ENCODE results near the gene QSOX1.

QSOX1 gene

GRCh38 chr1:180236698-180237509 is 82.2 kb downstream of the QSOX1 start:
- DNase-seq = no peak

DNA sequence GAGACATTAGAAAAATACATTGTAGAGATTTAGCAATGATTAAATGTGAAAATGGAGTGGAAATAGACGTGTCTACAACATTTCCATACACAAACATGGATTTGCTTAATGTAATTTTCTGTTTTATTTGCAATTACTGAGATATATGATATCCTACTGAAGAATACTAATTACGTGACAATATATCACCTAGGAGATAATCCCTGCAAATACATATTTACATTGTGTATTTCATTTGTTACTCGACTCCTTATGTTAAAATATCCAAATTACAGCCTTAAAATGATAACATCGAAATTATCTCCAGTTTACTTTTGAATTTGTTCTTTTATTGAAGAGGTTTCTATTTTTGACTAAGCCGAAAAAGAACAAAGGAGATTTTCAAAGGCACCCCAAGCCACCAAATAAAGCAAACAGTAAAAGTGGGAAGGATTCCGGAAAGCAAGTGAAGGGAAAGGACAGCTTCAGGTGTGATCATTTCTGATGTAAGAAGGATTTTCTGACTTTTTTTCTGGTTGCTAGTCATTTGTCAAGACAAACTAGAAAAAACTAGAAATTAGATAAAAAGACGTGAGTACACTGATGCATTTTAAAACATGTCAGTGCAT is 83.3 kb downstream of the QSOX1 start:
- no peak for DNase-seq

DNA sequence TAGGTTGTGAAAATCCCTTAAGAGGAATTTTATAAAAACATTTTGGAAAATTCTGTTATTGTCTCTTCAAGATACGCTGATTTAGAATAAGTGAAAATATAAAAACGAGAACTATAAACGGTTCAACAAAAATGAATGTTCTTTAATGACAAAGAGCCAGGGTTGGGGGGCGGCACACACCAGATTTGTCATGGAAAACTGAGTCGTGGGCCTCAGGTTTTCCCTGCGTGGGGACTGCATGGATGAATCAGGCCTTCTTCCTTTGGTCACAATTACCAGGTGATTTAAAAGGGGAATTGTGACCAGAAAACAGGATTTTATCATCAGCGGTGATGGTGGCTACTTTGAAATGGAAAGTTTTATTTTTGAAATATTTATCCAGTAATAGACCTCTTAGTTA is 84.0 kb downstream of the QSOX1 start:
- DNase-seq = no peak

DNA sequence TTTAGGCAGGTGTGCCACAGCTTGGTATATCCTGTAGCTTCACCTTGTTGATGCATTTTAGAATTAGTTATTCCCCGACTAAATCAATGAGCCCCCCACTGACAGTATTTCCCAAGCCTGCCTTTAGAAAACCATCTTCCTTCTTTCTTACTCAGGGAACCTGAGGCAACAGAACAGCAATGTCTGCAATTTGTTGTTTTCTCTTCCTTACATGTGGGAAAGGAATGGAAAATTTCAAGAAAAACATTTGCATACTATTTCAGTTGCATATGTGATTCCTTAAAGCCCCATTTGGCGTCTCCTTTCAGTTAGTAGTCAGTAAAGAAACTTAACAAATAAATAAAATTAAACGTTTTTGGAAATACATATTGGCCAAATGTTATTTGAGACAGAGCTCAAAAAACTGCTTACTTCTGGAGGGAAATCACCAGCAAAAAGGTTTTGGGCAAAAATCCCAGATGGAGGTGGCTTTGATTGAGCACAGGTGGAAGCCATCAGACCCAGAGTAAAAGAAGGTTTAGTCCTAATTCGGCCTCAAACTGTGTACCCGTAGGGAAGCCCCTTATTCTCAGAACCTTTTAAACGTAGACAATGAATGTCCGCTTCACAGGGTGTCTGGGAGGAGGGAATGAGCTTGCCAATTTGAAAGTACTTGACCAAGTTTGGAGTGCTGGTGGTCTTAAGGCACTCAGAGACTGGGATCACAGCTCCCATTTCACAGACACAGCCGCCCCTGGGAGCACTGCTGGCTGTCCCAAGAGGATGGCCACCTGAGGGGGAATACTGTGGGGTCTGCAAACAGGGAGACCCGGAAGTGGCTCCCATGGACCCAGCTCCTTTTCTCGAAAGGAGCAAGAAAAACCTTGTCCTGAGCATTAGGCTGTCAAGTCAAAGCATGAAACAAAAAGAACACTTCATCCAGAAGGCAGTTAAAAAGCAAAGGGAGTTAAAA is 84.8 kb downstream of the QSOX1 start:
- no peak for DNase-seq

- no peak for DNase-seq
Observed at GRCh38 chr1:180241716-180242544, 87.3 kb downstream of the QSOX1 start.

DNA sequence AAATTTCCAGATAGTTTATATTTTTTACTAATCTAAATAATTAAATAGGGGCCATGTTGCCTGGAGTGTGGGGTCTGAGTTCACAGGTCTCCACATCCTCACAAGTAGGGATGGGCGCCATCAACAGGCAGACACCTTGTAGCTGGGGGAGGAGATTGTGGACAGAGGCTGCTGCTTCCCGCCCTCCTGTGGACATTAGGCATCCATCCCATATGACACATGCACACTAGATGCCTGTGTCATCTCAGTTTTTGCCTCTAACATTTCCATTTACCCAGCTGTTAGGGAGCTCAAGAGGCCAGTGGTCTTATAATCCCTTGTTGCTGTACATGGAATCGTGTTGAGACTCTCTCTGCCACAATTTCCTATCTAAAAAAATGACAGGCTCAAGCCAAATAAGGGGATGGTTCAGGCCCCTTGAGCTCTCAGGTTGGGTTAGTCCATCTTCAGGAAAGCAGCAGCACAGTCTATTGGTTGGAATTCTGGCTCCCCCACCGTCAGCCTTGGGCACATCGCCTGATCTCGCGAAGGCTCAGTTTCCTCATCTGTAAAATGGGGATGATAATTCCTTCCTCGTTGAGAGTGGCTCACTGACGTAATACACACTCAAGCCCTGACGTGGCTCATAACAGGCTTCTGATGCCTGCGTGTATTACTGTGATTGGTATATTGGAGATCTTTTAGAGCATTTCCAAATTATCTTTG is 89.0 kb downstream of the QSOX1 start:
- DNase-seq = no peak

DNA sequence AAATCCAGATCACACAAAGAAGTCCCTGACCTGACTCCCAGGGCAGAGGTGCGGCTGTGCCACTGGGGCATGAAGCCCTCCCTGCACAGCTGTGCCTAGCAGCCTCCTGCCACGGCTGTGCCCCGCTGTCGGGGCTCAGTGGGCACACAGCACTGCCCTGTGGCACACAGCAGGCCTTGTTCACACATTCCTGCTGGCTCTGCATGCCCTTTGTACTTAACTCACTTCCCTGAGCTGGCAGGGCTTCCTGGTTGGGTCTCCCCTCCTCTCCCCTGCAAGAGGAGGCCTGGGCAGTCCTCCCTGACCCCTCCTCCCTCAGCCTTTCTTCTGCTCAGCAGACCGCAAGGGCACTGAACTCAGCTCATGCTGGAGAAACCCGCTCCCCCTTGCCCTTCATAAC is 90.2 kb downstream of the QSOX1 start:
- no peak for DNase-seq

- no peak for DNase-seq
Observed at GRCh38 chr1:180246579-180246978, 91.9 kb downstream of the QSOX1 start.

DNA sequence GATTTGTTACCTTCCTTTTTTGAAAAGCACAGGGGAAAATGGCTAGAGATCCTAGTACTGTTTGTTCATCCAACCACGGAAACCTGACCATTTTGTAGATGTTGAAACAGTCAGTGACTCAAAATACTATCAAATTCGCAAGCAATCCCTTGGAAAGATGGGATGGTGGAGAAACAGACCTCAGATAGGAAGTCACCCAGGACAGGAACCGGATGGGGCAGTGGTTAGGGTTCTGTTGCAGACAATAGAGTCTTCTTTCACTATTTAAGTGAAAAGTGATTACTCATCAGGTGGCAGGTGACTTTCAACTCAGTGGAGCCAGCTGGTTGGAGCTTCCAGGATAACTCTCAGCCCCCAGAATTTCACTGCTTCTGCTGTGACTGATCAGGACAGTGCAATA is 92.4 kb downstream of the QSOX1 start:
- DNase-seq = no peak

- no peak for DNase-seq
Observed at GRCh38 chr1:180247580-180247979, 92.9 kb downstream of the QSOX1 start.

DNA sequence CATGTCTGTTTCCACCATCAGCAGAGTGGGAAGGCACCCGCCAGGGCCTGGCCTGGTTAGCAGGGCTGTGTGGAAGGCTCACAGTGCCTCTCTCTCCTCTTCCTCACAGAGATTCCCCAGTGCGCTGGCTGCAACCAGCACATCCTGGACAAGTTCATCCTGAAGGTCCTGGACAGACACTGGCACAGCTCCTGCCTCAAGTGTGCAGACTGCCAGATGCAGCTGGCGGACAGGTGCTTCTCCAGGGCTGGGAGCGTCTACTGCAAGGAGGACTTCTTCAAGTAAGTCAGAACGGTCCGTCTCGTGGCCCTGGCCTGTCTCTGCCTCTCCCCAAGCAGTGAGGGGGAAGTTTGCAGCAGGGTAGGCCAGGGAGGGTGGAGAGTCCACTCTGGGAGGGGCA is 93.5 kb downstream of the QSOX1 start:
- no peak for DNase-seq

DNA sequence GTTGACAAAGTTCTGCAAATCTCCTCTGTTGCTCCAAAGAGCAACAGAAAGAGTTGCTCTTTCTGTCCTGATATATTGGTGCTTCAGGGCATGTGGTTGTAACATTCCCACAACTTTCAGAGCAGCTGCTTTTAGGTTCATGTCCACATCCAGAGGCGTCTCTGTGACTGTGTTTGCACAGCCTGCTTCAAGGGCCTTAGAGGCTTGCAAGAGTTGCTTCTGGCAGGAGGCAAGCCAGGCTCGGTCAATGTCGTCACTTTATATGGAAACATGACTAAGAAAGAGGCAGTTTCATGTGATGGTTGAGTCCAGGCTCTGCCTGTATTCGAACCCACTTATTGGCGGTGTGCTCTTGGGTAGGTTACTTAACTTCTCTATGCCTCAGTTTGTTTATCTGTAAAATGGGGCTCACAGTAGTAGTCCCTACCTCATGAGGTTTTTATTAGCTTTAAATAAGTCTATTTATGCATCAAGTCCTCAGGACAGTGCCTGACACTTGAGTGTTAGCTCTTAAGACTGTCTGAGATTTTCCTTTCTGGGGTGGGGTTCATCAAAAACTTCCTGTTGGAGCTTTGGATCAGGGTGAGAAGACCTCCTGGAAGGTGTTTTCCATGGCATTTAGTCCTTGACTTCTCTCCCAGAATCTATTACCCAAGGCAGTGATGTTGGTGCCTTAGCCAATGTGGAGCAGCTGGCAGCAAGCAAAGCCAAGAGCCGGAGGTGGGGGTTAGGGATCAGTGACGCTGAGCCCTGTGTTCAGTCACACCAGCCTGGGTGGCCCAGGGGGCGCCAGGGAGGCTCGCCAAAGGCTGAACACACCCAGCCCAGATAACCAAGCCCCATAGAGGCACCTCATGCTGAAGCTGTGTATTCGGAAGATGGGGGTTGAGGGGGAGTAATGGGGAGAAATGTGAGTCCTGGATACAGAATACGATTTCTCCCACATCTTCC is 94.3 kb downstream of the QSOX1 start:
- DNase-seq = peak; percentile 21

DNA sequence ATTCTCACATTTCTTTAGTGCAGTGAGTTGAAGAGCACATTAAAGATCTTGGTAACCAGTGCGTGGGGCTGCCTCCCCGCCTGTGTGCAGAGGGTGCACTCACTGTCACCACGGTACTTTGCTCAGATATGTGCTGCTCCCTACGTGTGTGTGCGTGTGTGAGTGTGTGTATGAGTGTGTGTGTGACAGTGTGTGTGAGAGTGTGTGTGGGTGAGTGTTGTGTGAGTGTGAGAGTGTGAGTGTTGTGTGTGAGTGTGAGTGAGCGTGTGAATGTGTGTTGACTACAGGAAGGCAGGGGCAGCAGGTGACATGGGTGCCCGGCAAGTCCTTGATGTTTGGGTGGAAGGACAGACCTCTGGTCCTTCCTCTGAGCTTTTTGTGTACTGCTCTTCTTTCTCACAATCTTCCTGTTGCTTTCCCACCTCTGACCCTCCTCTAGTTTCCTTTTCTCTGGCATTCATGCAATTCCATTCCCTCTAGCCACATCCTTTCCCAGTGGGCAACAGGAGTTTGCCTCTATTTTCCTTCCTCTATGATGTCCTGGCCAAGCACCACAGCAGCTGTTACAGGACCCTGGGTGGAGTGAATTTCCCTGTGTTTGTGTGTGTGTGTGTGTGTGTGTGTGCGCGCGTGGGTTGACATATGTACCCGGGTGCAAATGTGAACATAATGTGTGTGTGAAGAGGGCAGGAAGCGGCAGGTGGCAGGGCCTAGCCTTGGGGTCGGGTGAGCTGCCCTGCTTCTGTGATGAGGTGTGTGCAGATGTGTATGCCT is 95.2 kb downstream of the QSOX1 start:
- no peak for DNase-seq

DNA sequence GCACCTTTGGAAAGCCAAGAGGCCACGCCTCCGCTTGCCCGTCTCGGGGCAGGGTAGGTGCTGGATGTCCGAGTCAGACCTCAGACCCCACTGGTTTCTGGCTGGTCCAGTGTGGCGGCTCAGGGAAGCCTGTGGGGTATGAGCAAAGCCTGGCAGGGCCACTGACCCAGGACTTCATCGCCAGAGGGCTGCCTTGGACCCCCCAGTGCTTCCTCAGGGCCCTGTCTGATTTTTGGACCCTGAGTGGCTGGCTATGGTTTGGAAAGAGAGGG is 95.8 kb downstream of the QSOX1 start:
- no peak for DNase-seq

- DNase-seq = no peak
Observed at GRCh38 chr1:180250883-180251509, 96.3 kb downstream of the QSOX1 start.

GRCh38 chr1:180251526-180252305 is 97.0 kb downstream of the QSOX1 start:
- DNase-seq = no peak

- peak; percentile 32 for DNase-seq
Observed at GRCh38 chr1:180252638-180253536, 98.2 kb downstream of the QSOX1 start.

Data from NCI-H2171 treated with DMSO at 0.1 percent for 48 hours (cell line).